ENCODE data around the gene C1QTNF1. TPM values are rescaled to one million over a fixed set of nuclear protein-coding genes. Genes with fewer than 3 reads are reported as not detected.

The C1QTNF1 gene
- not detected for total RNA-seq

- Mint-ChIP-seq H3K27me3 (peaks cover 64% of the 10 kb centered on the region), H3K27ac (peak within 1 kb of the TSS; percentile 13), H3K4me3 (peak within 1 kb of the TSS; percentile 64), H3K9me3 (no peaks in the 10 kb centered on the region), H3K4me1 (peaks cover 9% of the 10 kb centered on the region), H3K36me3 (ENCODE audit: low read depth) (no peaks in the 10 kb centered on the region)
- POLR2A ChIA-PET = no interaction called here
- DNase-seq = peak; percentile 26
- CTCF ChIA-PET = no interaction called here
These were observed at the start of gene C1QTNF1 for GRCh38 chr17:79023886-79024771. TSS of gene C1QTNF1 (plus strand) at chr17:79024169. CDS start at chr17:79043969, 19,800 bp downstream.

GRCh38 chr17:78974635-78975591 lies 49.1 kb upstream of the C1QTNF1 start:
- POLR2A ChIA-PET = no interaction called here
- no peaks in the 10 kb centered on the region for H3K27me3 Mint-ChIP-seq

GRCh38 chr17:78976907-78977680 lies 46.9 kb upstream of the C1QTNF1 start:
- Mint-ChIP-seq H3K27me3 (no peaks in the 10 kb centered on the region), H3K4me3 (peak overlapping the region; percentile 79), H3K27ac (peak overlapping the region; percentile 51), H3K4me1 (peaks cover 31% of the 10 kb centered on the region), H3K36me3 (ENCODE audit: low read depth) (peaks cover 15% of the 10 kb centered on the region), H3K9me3 (no peaks in the 10 kb centered on the region)
- DNase-seq = no peak
- ChIA-PET CTCF (interaction anchor here (1.6 to 2.2 kb wide), 2 partner anchors 9 to 12 kb away, joined by 4 to 5 read pairs; no protein-coding TSS in a partner anchor), POLR2A (no interaction called here)

More at GRCh38 chr17:78974635-78975591, 49.1 kb upstream of the C1QTNF1 start:
- CTCF ChIA-PET = no interaction called here
- Mint-ChIP-seq H3K27ac (no peak overlapping the region), H3K9me3 (no peaks in the 10 kb centered on the region), H3K4me3 (no peak overlapping the region), H3K4me1 (peaks cover 35% of the 10 kb centered on the region), H3K36me3 (ENCODE audit: low read depth) (peaks cover 28% of the 10 kb centered on the region)
- no peak for DNase-seq

GRCh38 chr17:78977681-78977943 lies 46.4 kb upstream of the C1QTNF1 start:
- peak overlapping the region; percentile 79 for H3K4me3 Mint-ChIP-seq
- H3K36me3 Mint-ChIP-seq (ENCODE audit: low read depth) = peaks cover 11% of the 10 kb centered on the region
- no peaks in the 10 kb centered on the region for H3K9me3 Mint-ChIP-seq
- no peaks in the 10 kb centered on the region for H3K27me3 Mint-ChIP-seq
- ChIA-PET CTCF (interaction anchor here (1.6 to 2.2 kb wide), 2 partner anchors 8 to 12 kb away, joined by 4 to 5 read pairs; no protein-coding TSS in a partner anchor), POLR2A (no interaction called here)
- DNase-seq = no peak
- peaks cover 31% of the 10 kb centered on the region for H3K4me1 Mint-ChIP-seq
- peak overlapping the region; percentile 51 for H3K27ac Mint-ChIP-seq

GRCh38 chr17:78977997-78978973 lies 45.7 kb upstream of the C1QTNF1 start:
- H3K36me3 Mint-ChIP-seq (ENCODE audit: low read depth) = peaks cover 10% of the 10 kb centered on the region

GRCh38 chr17:78979780-78980623 lies 44.0 kb upstream of the C1QTNF1 start, which contains the start of gene LGALS3BP:
TSS of gene LGALS3BP (minus strand) at chr17:78979923. CDS start at chr17:78977191, 2,732 bp downstream.
- no peaks in the 10 kb centered on the region for H3K27me3 Mint-ChIP-seq
- DNase-seq = peak; percentile 68
- ChIA-PET CTCF (interaction anchor here (1.0 to 1.9 kb wide), 7 partner anchors 8 to 114 kb away, joined by 3 to 7 read pairs (median 4); no protein-coding TSS in a partner anchor), POLR2A (interaction anchor here (0.6 to 1.0 kb wide), 3 partner anchors 55 to 621 kb away, joined by 3 read pairs; partner anchors contain the start of gene TIMP2)
- H3K36me3 Mint-ChIP-seq (ENCODE audit: low read depth) = peaks cover 8% of the 10 kb centered on the region
- peak within 1 kb of the TSS; percentile 79 for H3K4me3 Mint-ChIP-seq
- H3K27ac Mint-ChIP-seq = peak within 1 kb of the TSS; percentile 95
- peaks cover 28% of the 10 kb centered on the region for H3K4me1 Mint-ChIP-seq
- H3K9me3 Mint-ChIP-seq = no peaks in the 10 kb centered on the region

More at GRCh38 chr17:78977997-78978973, 45.7 kb upstream of the C1QTNF1 start:
- POLR2A ChIA-PET = no interaction called here
- Mint-ChIP-seq H3K4me3 (peak overlapping the region; percentile 79), H3K27ac (peak overlapping the region; percentile 95), H3K27me3 (no peaks in the 10 kb centered on the region), H3K9me3 (no peaks in the 10 kb centered on the region), H3K4me1 (peaks cover 31% of the 10 kb centered on the region)
- CTCF ChIA-PET = interaction anchor here (1.0 to 2.2 kb wide), 5 partner anchors 7 to 113 kb away, joined by 3 to 5 read pairs (median 5); no protein-coding TSS in a partner anchor
- no peak for DNase-seq

GRCh38 chr17:78980624-78980972 lies 43.4 kb upstream of the C1QTNF1 start:
- Mint-ChIP-seq H3K36me3 (ENCODE audit: low read depth) (peaks cover 8% of the 10 kb centered on the region), H3K27ac (peak overlapping the region; percentile 95), H3K4me1 (peaks cover 25% of the 10 kb centered on the region), H3K4me3 (peak overlapping the region; percentile 79), H3K9me3 (no peaks in the 10 kb centered on the region), H3K27me3 (no peaks in the 10 kb centered on the region)
- CTCF ChIA-PET = interaction anchor here (1.5 to 1.9 kb wide), 3 partner anchors 9 to 15 kb away, joined by 4 to 7 read pairs (median 5); no protein-coding TSS in a partner anchor
- POLR2A ChIA-PET = interaction anchor here (1.0 kb wide), 1 partner anchor 55 kb away, joined by 3 read pairs; the partner anchor contains the start of gene TIMP2
- no peak for DNase-seq

- Mint-ChIP-seq H3K4me1 (peaks cover 29% of the 10 kb centered on the region), H3K27me3 (no peaks in the 10 kb centered on the region), H3K36me3 (ENCODE audit: low read depth) (peaks cover 8% of the 10 kb centered on the region), H3K27ac (peak overlapping the region; percentile 25), H3K9me3 (no peaks in the 10 kb centered on the region), H3K4me3 (no peak overlapping the region)
- no peak for DNase-seq
- ChIA-PET POLR2A (no interaction called here), CTCF (interaction anchor here (0.8 to 1.8 kb wide), 3 partner anchors 9 to 26 kb away, joined by 4 to 7 read pairs (median 4); no protein-coding TSS in a partner anchor)
These were observed 42.7 kb upstream of the C1QTNF1 start for GRCh38 chr17:78981010-78981888.

GRCh38 chr17:78985395-78985794 lies 38.6 kb upstream of the C1QTNF1 start:
- CTCF ChIA-PET = interaction anchor here (0.6 to 1.5 kb wide), 2 partner anchors 8 to 1093 kb away, joined by 3 to 4 read pairs; no protein-coding TSS in a partner anchor
- POLR2A ChIA-PET = no interaction called here
- no peaks in the 10 kb centered on the region for H3K9me3 Mint-ChIP-seq

More at GRCh38 chr17:78985395-78985794, 38.6 kb upstream of the C1QTNF1 start:
- Mint-ChIP-seq H3K27ac (no peak overlapping the region), H3K4me1 (peaks cover 16% of the 10 kb centered on the region), H3K36me3 (ENCODE audit: low read depth) (peaks cover 6% of the 10 kb centered on the region), H3K4me3 (no peak overlapping the region), H3K27me3 (no peaks in the 10 kb centered on the region)
- DNase-seq = no peak

All from activated CD4-positive, alpha-beta T cell treated with anti-CD3 and anti-CD28 coated beads, Interleukin-2, amount 10 ng/mL, durations not matched to agents 7 days and 5 days (primary cell).